ENCODE data around the gene COL23A1.
"Not testable (repeated sequence)": the region's sequence is repeated elsewhere in the genome, so short reads cannot be mapped to it uniquely, and the experiment has no call there.

COL23A1 gene

GRCh38 chr5:178587763-178588611 is 2.2 kb downstream of the COL23A1 start:
- no peak for DNase-seq

GRCh38 chr5:178586396-178586795 is 3.8 kb downstream of the COL23A1 start:
- DNase-seq, result no peak

GRCh38 chr5:178585421-178585820 is 4.8 kb downstream of the COL23A1 start:
- DNase-seq, result not testable (repeated sequence)

- DNase-seq, result no peak
Measured at GRCh38 chr5:178583279-178583678, 6.9 kb downstream of the COL23A1 start.

GRCh38 chr5:178582291-178582690 is 7.9 kb downstream of the COL23A1 start:
- DNase-seq, result no peak

GRCh38 chr5:178581621-178582020 is 8.6 kb downstream of the COL23A1 start:
- DNase-seq, result no peak

GRCh38 chr5:178580271-178580955 is 9.8 kb downstream of the COL23A1 start:
- DNase-seq, result no peak

GRCh38 chr5:178577944-178578343 is 12.2 kb downstream of the COL23A1 start:
- no peak for DNase-seq

- no peak for DNase-seq
Measured at GRCh38 chr5:178577376-178577839, 12.8 kb downstream of the COL23A1 start.

GRCh38 chr5:178576591-178577351 is 13.4 kb downstream of the COL23A1 start:
- DNase-seq, result no peak

GRCh38 chr5:178573216-178573615 is 17.0 kb downstream of the COL23A1 start:
- no peak for DNase-seq

GRCh38 chr5:178572617-178573016 is 17.6 kb downstream of the COL23A1 start:
- DNase-seq, result no peak

GRCh38 chr5:178569485-178569884 is 20.7 kb downstream of the COL23A1 start:
- no peak for DNase-seq

GRCh38 chr5:178564811-178565550 is 25.2 kb downstream of the COL23A1 start:
- DNase-seq, result no peak

- no peak for DNase-seq
Measured at GRCh38 chr5:178564397-178564796, 25.8 kb downstream of the COL23A1 start.

GRCh38 chr5:178563621-178564020 is 26.6 kb downstream of the COL23A1 start:
- DNase-seq, result no peak

GRCh38 chr5:178561746-178562264 is 28.4 kb downstream of the COL23A1 start:
- no peak for DNase-seq

- no peak for DNase-seq
Measured at GRCh38 chr5:178560911-178561310, 29.3 kb downstream of the COL23A1 start.

- DNase-seq, result no peak
Measured at GRCh38 chr5:178557416-178557815, 32.8 kb downstream of the COL23A1 start.

GRCh38 chr5:178555771-178556211 is 34.4 kb downstream of the COL23A1 start:
- DNase-seq, result no peak

GRCh38 chr5:178555005-178555404 is 35.2 kb downstream of the COL23A1 start:
- DNase-seq, result no peak

- no peak for DNase-seq
Measured at GRCh38 chr5:178554311-178554710, 35.9 kb downstream of the COL23A1 start.
